Transverse colon (tissue), 4 donors: ENCODE measurements around the gene IL1RAPL1.

Experiments
- CTCF ChIP-seq, 5 experiments: fragments of 200-600 bp in 3 of 5; fragments of 450-650 bp in 2 of 5; sonication (generic) in 3 of 5; IDR thresholded peaks; 1 replicate in 2 of 5; 2 replicates in 3 of 5; pipeline ENCODE4 v1.5.1; 2016 to 2017; ENCODE audit warnings: antibody characterized with exemption in 5 of 5, inconsistent platforms in 3 of 5, mild to moderate bottlenecking in 2 of 5, moderate library complexity in 1 of 5
- EP300 ChIP-seq: sonication (generic); formaldehyde crosslinking; IDR thresholded peaks from one replicate; pipeline ENCODE4 v1.6.1; 2017; ENCODE audit warnings: antibody characterized with exemption, low read depth
- POLR2A ChIP-seq: fragments of 450-650 bp; IDR thresholded peaks from one replicate; pipeline ENCODE4 v1.6.1; 2016; ENCODE audit warnings: antibody characterized with exemption, mild to moderate bottlenecking, moderate library complexity
- POLR2AphosphoS5 ChIP-seq, 3 donors: sonication (generic); formaldehyde crosslinking; IDR thresholded peaks; one replicate each; pipeline ENCODE4 v1.6.1; 2016; ENCODE audit warnings: antibody characterized with exemption in 3 of 3

GRCh38 chrX:28847423-28847822 is 260.2 kb downstream of the IL1RAPL1 start:
- TF ChIP-seq POLR2A, result no peak
- TF ChIP-seq CTCF (IDR thresholded peaks at IDR 0.05), result no peak
- no peak for TF ChIP-seq EP300
- no peak for TF ChIP-seq POLR2AphosphoS5 (IDR thresholded peaks at IDR 0.05)
